Natural killer cell (primary cell): ENCODE measurements around the gene ELP5. TPM values are rescaled to one million over a fixed set of nuclear protein-coding genes. Genes with fewer than 3 reads are reported as not detected.

Experiments
- ATAC-seq, 3 donors: fragments of 150-1000 bp in 2 of 3; fragments of 200-7000 bp in 1 of 3; cut with Tn5 transposase; 1 replicate in 1 of 3; 2 replicates in 2 of 3; pipeline ENCODE4 v1.10.0; 2021; ENCODE audit warnings: mild to moderate bottlenecking in 2 of 3, moderate library complexity in 2 of 3
- DNase-seq, 2 donors: peaks; one replicate each; pipeline versions ENCODE4 v3.0.0 to v3.0.0-alpha.2; 2013 to 2021; ENCODE audit warnings: mixed read lengths in 1 of 2
- H3K27ac ChIP-seq: one replicate; pipeline ENCODE4 v1.5.1; 2013; ENCODE audit warnings: mild to moderate bottlenecking, low read length
- H3K27me3 ChIP-seq: one replicate; pipeline ENCODE4 v1.6.1; 2013; ENCODE audit warnings: low read length; ENCODE audit not compliant: control insufficient read depth, insufficient read depth
- H3K36me3 ChIP-seq: one replicate; pipeline ENCODE4 v1.6.1; 2013; ENCODE audit warnings: low read length; ENCODE audit not compliant: control insufficient read depth, insufficient read depth
- H3K4me1 ChIP-seq: one replicate; pipeline ENCODE4 v1.6.1; 2013; ENCODE audit warnings: low read length; ENCODE audit not compliant: control insufficient read depth, insufficient read depth
- H3K4me3 ChIP-seq: one replicate; pipeline ENCODE4 v1.5.1; 2013; ENCODE audit warnings: low read length
- H3K9me3 ChIP-seq: one replicate; pipeline ENCODE4 v1.6.1; 2013; ENCODE audit warnings: low read length; ENCODE audit not compliant: control insufficient read depth, insufficient read depth
- H3K27ac Mint-ChIP-seq, 2 donors: one replicate each; pipeline ENCODE4 v1.8.0; 2022; ENCODE audit warnings: mild to moderate bottlenecking in 2 of 2, mixed read lengths in 2 of 2, moderate library complexity in 1 of 2
- H3K27me3 Mint-ChIP-seq, 2 donors: one replicate each; pipeline ENCODE4 v1.8.0; 2022; ENCODE audit warnings: low read depth in 2 of 2, mixed read lengths in 2 of 2
- H3K36me3 Mint-ChIP-seq: one replicate; pipeline ENCODE4 v1.8.0; 2022; ENCODE audit warnings: mixed read lengths
- H3K4me1 Mint-ChIP-seq, 2 donors: one replicate each; pipeline ENCODE4 v1.8.0; 2022; ENCODE audit warnings: mixed read lengths in 2 of 2
- H3K4me3 Mint-ChIP-seq: one replicate; pipeline ENCODE4 v1.8.0; 2022; ENCODE audit warnings: mild to moderate bottlenecking, moderate library complexity, mixed read lengths
- H3K9me3 Mint-ChIP-seq, 2 donors: one replicate each; pipeline ENCODE4 v1.8.0; 2022; ENCODE audit warnings: mixed read lengths in 2 of 2
- WGBS: methylation state at CpG from one replicate; pipeline ENCODE4 v1.1.7; 2013; ENCODE audit warnings: missing lambda C conversion rate; ENCODE audit not compliant: insufficient coverage; 5-methylcytosine and 5-hydroxymethylcytosine counted together
- intact Hi-C: fragments of 100-400 bp; cut with micrococcal nuclease; formaldehyde crosslinking; loops from one replicate; pipeline ENCODE4 v1.14.2; 2022
- total RNA-seq, 4 donors: library from RNA; stranded (reverse); fragments of 120-200 nt in 1 of 4; gene quantifications; one replicate each; pipeline versions ENCODE4 v1.2.3 to v1.2.4, GENCODE V29; 2013 to 2022
- TF ChIP-seq, protein P1 (sequence below): fragments of 200-600 bp; IDR thresholded peaks from one replicate; pipeline ENCODE4 v1.8.0; 2022; ENCODE audit warnings: antibody characterized with exemption

Gene ELP5
- total RNA-seq, 3 donors from 2014 or later (not counting 1 experiment from before 2014, with no cell fraction given) = 30.1 to 38.5 (median 30.3) TPM

DNA sequence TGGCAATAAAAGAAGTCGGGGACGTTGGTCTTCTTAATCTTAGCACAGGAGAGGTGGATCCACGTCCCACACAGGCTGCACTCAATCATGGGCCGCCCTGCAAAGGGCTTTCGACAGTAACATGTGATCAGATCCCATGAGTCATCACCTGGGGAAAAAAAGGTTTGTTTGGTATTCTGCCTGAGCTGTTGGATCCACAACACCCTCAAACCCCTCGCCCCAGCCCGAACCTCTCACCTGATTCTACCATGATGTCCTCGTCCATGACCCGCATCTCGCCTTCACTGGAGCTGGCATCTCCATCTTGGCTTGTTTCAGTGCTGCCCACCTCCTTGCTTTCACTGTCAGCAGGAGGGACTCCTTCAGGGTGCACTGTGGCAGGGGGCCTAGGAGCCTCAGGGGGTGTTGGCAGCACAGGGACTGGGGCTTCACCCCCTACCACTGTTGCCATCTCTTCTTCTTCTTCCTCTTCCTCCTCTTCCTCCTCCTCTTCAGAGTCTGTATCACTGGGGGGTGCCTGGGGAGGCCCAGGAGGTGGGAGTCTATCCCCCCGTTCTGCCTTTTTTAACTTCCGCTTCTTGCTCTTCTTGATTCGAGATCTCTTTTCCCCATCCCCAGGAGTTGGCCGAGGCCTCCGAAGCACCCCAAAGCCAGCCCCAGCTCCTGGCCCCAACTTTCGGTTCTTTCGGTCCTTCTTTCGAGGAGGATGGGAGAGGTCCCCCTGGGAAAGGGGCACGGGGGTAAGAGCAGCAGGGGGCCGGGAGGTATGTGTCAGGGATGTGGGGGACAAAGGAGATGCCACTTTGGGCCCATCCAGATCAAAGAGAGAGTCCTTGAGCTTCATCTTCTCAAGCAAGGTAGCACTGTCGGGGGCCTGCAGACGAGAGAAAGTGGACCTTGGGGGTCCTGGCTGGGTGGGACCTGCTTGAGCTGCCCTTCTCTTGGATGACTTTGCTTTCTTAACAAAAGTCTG lies 16.0 kb upstream of the ELP5 start:
- WGBS = 90% methylated on average over 22 of the region's 22 CpGs
- no peaks in the 10 kb centered on the region for H3K36me3 Mint-ChIP-seq
- DNase-seq (no peak), ATAC-seq (no peak)
- Histone ChIP-seq H3K36me3 (peaks cover 24% of the 10 kb centered on the region), H3K27ac (no peak overlapping the region), H3K9me3 (no peaks in the 10 kb centered on the region), H3K4me3 (no peak overlapping the region), H3K27me3 (no peaks in the 10 kb centered on the region), H3K4me1 (peaks cover 50% of the 10 kb centered on the region)
- H3K9me3 Mint-ChIP-seq = no peaks in the 10 kb centered on the region
- peak overlapping the region; percentile 97 to 99 for H3K27ac Mint-ChIP-seq
- H3K27me3 Mint-ChIP-seq = no peaks in the 10 kb centered on the region
- TF ChIP-seq, protein P1, sequence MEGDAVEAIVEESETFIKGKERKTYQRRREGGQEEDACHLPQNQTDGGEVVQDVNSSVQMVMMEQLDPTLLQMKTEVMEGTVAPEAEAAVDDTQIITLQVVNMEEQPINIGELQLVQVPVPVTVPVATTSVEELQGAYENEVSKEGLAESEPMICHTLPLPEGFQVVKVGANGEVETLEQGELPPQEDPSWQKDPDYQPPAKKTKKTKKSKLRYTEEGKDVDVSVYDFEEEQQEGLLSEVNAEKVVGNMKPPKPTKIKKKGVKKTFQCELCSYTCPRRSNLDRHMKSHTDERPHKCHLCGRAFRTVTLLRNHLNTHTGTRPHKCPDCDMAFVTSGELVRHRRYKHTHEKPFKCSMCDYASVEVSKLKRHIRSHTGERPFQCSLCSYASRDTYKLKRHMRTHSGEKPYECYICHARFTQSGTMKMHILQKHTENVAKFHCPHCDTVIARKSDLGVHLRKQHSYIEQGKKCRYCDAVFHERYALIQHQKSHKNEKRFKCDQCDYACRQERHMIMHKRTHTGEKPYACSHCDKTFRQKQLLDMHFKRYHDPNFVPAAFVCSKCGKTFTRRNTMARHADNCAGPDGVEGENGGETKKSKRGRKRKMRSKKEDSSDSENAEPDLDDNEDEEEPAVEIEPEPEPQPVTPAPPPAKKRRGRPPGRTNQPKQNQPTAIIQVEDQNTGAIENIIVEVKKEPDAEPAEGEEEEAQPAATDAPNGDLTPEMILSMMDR = no peak
- H3K4me1 Mint-ChIP-seq = peaks cover 54 to 75% of the 10 kb centered on the region in 2 donors
- intact Hi-C loops = loop anchor here (2.0 kb wide), 1 partner anchor 21 kb away; no protein-coding TSS in a partner anchor
- H3K4me3 Mint-ChIP-seq = peak overlapping the region; percentile 58

DNA sequence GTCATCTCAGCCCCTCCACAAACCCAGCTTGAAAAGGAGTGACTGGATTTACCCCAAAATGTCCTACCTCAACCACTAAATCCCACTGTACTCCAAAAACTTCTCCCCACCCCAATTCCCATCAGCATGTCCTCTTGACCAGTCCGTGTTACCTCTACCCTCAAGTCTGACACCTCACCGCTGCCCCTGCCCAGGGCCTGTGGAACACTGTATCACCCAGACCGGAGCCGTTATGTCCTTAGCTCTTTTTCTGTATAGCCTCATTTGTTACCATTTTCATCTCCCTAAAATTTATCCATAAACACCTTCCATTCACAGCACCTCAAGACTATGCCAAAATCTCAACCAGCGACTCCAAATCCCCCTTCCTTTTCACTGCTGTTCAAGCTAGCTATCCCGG lies 15.2 kb upstream of the ELP5 start:
- H3K27me3 Mint-ChIP-seq = no peaks in the 10 kb centered on the region
- intact Hi-C loops = no loop called here
- TF ChIP-seq, protein P1 = no peak
- peak overlapping the region; percentile 97 to 99 for H3K27ac Mint-ChIP-seq
- peaks cover 25% of the 10 kb centered on the region for H3K36me3 ChIP-seq
- 94% methylated on average over 6 of the region's 6 CpGs for WGBS
- no peak for ATAC-seq
- no peaks in the 10 kb centered on the region for H3K27me3 ChIP-seq
- H3K4me1 Mint-ChIP-seq = peaks cover 62 to 81% of the 10 kb centered on the region in 2 donors
- no peaks in the 10 kb centered on the region for H3K36me3 Mint-ChIP-seq
- H3K4me3 Mint-ChIP-seq = peak overlapping the region; percentile 96
- peaks cover 56% of the 10 kb centered on the region for H3K4me1 ChIP-seq
- H3K4me3 ChIP-seq = no peak overlapping the region
- no peak overlapping the region for H3K27ac ChIP-seq
- H3K9me3 ChIP-seq = no peaks in the 10 kb centered on the region
- no peak for DNase-seq
- no peaks in the 10 kb centered on the region for H3K9me3 Mint-ChIP-seq

DNA sequence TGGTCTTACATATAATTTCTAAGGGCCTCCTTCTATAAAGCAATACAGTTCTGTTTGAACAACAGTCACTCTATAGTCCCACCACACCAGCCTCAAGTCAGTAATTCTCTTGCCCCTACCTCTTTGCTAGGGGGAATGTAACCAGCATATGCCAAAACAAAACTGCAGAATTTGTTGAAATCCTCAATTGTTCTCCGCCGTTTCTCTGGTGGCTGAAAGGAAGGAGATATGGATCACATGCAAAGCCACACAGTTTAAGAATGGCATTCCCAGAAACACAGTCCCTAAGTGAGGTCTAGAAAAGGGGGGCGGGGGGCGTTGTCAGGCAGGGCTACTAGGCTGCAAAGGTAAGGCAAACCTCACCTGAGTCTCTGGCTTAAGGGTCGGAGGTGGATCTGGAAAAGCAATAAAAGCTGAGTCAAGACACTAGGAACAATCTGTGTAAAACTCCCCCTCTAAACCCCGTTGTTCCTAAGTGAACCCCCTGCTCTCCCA lies 14.7 kb upstream of the ELP5 start:
- Mint-ChIP-seq H3K4me3 (peak overlapping the region; percentile 96), H3K27ac (peak overlapping the region; percentile 97 to 99), H3K27me3 (no peaks in the 10 kb centered on the region), H3K36me3 (no peaks in the 10 kb centered on the region), H3K9me3 (no peaks in the 10 kb centered on the region), H3K4me1 (peaks cover 62 to 81% of the 10 kb centered on the region in 2 donors)
- WGBS = 36% methylated on average over 5 of the region's 6 CpGs
- H3K4me1 ChIP-seq = peaks cover 57% of the 10 kb centered on the region
- H3K36me3 ChIP-seq = peaks cover 25% of the 10 kb centered on the region
- no peaks in the 10 kb centered on the region for H3K9me3 ChIP-seq
- H3K27me3 ChIP-seq = no peaks in the 10 kb centered on the region
- intact Hi-C loops = no loop called here
- H3K27ac ChIP-seq = peak overlapping the region; percentile 57
- peak overlapping the region; percentile 87 for H3K4me3 ChIP-seq
- TF ChIP-seq, protein P1 = no peak
- peak in 1 of 2 donors; percentile 31 for DNase-seq
- ATAC-seq = no peak
